ENCODE measurements around the gene GFPT2. TPM values are rescaled to one million over a fixed set of nuclear protein-coding genes. Genes with fewer than 3 reads are reported as not detected.
A peak's percentile ranks its signal among the peaks of the same experiment; 100 is the strongest.

Gene GFPT2
- total and polyA plus RNA-seq, 5 donors, result 2.3 to 25.6 (median 5.8) TPM

- no peak for DNase-seq
- Histone ChIP-seq H3K27ac (ENCODE audit: low read length) (no peak overlapping the region), H3K9me3 (ENCODE audit: control insufficient read depth, low read length) (no peaks in the 10 kb centered on the region), H3K4me3 (ENCODE audit: low read length) (peak overlapping the region; percentile 92), H3K4me1 (ENCODE audit: control insufficient read depth, insufficient read depth, low read length) (peaks cover 2% of the 10 kb centered on the region), H3K27me3 (ENCODE audit: control insufficient read depth, insufficient read depth) (no peaks in the 10 kb centered on the region)
- intact Hi-C loops (cut with DNase I), result loop anchor here in 3 of 4 donors (5.0 to 10.0 kb wide), 3 partner anchors 182 to 377 kb away; no protein-coding TSS in a partner anchor
- 21% methylated on average over 13 of the region's 13 CpGs for WGBS
- no peak for ATAC-seq
Measured at GRCh38 chr5:180290568-180291233, 62.4 kb downstream of the GFPT2 start.

- no peak for ATAC-seq
- no peaks in the 10 kb centered on the region for H3K27me3 ChIP-seq (ENCODE audit: control insufficient read depth, insufficient read depth)
- H3K4me1 ChIP-seq (ENCODE audit: control insufficient read depth, insufficient read depth, low read length), result peaks cover 2% of the 10 kb centered on the region
- intact Hi-C loops (cut with DNase I), result loop anchor here in 3 of 4 donors (5.0 to 10.0 kb wide), 3 partner anchors 182 to 377 kb away; no protein-coding TSS in a partner anchor
- 83% methylated on average over 5 of the region's 5 CpGs for WGBS
- no peak overlapping the region for H3K4me3 ChIP-seq (ENCODE audit: low read length)
- DNase-seq, result no peak
- no peak overlapping the region for H3K27ac ChIP-seq (ENCODE audit: low read length)
- H3K9me3 ChIP-seq (ENCODE audit: control insufficient read depth, low read length), result no peaks in the 10 kb centered on the region
Measured at GRCh38 chr5:180289966-180290365, 63.2 kb downstream of the GFPT2 start.

GRCh38 chr5:180289433-180289832 lies 63.7 kb downstream of the GFPT2 start:
- intact Hi-C loops (cut with DNase I), result no loop called here
- no peaks in the 10 kb centered on the region for H3K27me3 ChIP-seq (ENCODE audit: control insufficient read depth, insufficient read depth)
- ATAC-seq, result no peak
- no peak for DNase-seq
- peaks cover 2% of the 10 kb centered on the region for H3K4me1 ChIP-seq (ENCODE audit: control insufficient read depth, insufficient read depth, low read length)
- H3K27ac ChIP-seq (ENCODE audit: low read length), result no peak overlapping the region
- WGBS, result 62% methylated on average over 3 of the region's 3 CpGs
- H3K9me3 ChIP-seq (ENCODE audit: control insufficient read depth, low read length), result no peaks in the 10 kb centered on the region
- H3K4me3 ChIP-seq (ENCODE audit: low read length), result no peak overlapping the region

- Histone ChIP-seq H3K4me1 (ENCODE audit: control insufficient read depth, insufficient read depth, low read length) (peaks cover 2% of the 10 kb centered on the region), H3K27me3 (ENCODE audit: control insufficient read depth, insufficient read depth) (no peaks in the 10 kb centered on the region), H3K4me3 (ENCODE audit: low read length) (no peak overlapping the region), H3K27ac (ENCODE audit: low read length) (no peak overlapping the region), H3K9me3 (ENCODE audit: control insufficient read depth, low read length) (no peaks in the 10 kb centered on the region)
- WGBS, result 61% methylated on average over 7 of the region's 7 CpGs
- ATAC-seq (no peak), DNase-seq (no peak)
- intact Hi-C loops (cut with DNase I), result no loop called here
Measured at GRCh38 chr5:180287868-180288267, 65.3 kb downstream of the GFPT2 start.

- no peak for DNase-seq
- no peaks in the 10 kb centered on the region for H3K9me3 ChIP-seq (ENCODE audit: control insufficient read depth, low read length)
- intact Hi-C loops (cut with DNase I), result no loop called here
- H3K4me1 ChIP-seq (ENCODE audit: control insufficient read depth, insufficient read depth, low read length), result peaks cover 2% of the 10 kb centered on the region
- ATAC-seq, result no peak
- no peak overlapping the region for H3K27ac ChIP-seq (ENCODE audit: low read length)
- 93% methylated on average over 2 of the region's 2 CpGs for WGBS
- no peak overlapping the region for H3K4me3 ChIP-seq (ENCODE audit: low read length)
- no peaks in the 10 kb centered on the region for H3K27me3 ChIP-seq (ENCODE audit: control insufficient read depth, insufficient read depth)
Measured at GRCh38 chr5:180287404-180287803, 65.7 kb downstream of the GFPT2 start.

- no peak for DNase-seq
- Histone ChIP-seq H3K4me3 (ENCODE audit: low read length) (no peak overlapping the region), H3K4me1 (ENCODE audit: control insufficient read depth, insufficient read depth, low read length) (no peaks in the 10 kb centered on the region), H3K27ac (ENCODE audit: low read length) (no peak overlapping the region), H3K9me3 (ENCODE audit: control insufficient read depth, low read length) (no peaks in the 10 kb centered on the region), H3K27me3 (ENCODE audit: control insufficient read depth, insufficient read depth) (no peaks in the 10 kb centered on the region)
- peak in 1 of 2 donors; percentile 19 for ATAC-seq
- 74% methylated on average over 10 of the region's 10 CpGs for WGBS
- intact Hi-C loops (cut with DNase I), result no loop called here
Measured at GRCh38 chr5:180284149-180284548, 69.0 kb downstream of the GFPT2 start.

- ATAC-seq, result no peak
- intact Hi-C loops (cut with DNase I), result no loop called here
Measured at GRCh38 chr5:180283026-180283615, 70.0 kb downstream of the GFPT2 start.

GRCh38 chr5:180282281-180282680 lies 70.9 kb downstream of the GFPT2 start:
- Histone ChIP-seq H3K9me3 (ENCODE audit: control insufficient read depth, low read length) (no peaks in the 10 kb centered on the region), H3K4me1 (ENCODE audit: control insufficient read depth, insufficient read depth, low read length) (no peaks in the 10 kb centered on the region), H3K4me3 (ENCODE audit: low read length) (no peak overlapping the region), H3K27me3 (ENCODE audit: control insufficient read depth, insufficient read depth) (no peaks in the 10 kb centered on the region), H3K27ac (ENCODE audit: low read length) (no peak overlapping the region)
- intact Hi-C loops (cut with DNase I), result no loop called here
- WGBS, result 98% methylated on average over 9 of the region's 9 CpGs
- no peak for ATAC-seq
- no peak for DNase-seq

More at GRCh38 chr5:180283026-180283615, 70.0 kb downstream of the GFPT2 start:
- no peak overlapping the region for H3K4me3 ChIP-seq (ENCODE audit: low read length)
- 36% methylated on average over 10 of the region's 10 CpGs for WGBS
- no peaks in the 10 kb centered on the region for H3K4me1 ChIP-seq (ENCODE audit: control insufficient read depth, insufficient read depth, low read length)
- no peak overlapping the region for H3K27ac ChIP-seq (ENCODE audit: low read length)
- DNase-seq, result no peak
- H3K27me3 ChIP-seq (ENCODE audit: control insufficient read depth, insufficient read depth), result no peaks in the 10 kb centered on the region
- no peaks in the 10 kb centered on the region for H3K9me3 ChIP-seq (ENCODE audit: control insufficient read depth, low read length)

- Histone ChIP-seq H3K9me3 (ENCODE audit: control insufficient read depth, low read length) (no peaks in the 10 kb centered on the region), H3K27me3 (ENCODE audit: control insufficient read depth, insufficient read depth) (no peaks in the 10 kb centered on the region), H3K4me3 (ENCODE audit: low read length) (no peak overlapping the region), H3K27ac (ENCODE audit: low read length) (no peak overlapping the region), H3K4me1 (ENCODE audit: control insufficient read depth, insufficient read depth, low read length) (no peaks in the 10 kb centered on the region)
- intact Hi-C loops (cut with DNase I), result no loop called here
- WGBS, result 95% methylated on average over 10 of the region's 10 CpGs
- DNase-seq, result no peak
- no peak for ATAC-seq
Measured at GRCh38 chr5:180281706-180282105, 71.4 kb downstream of the GFPT2 start.

- Histone ChIP-seq H3K27me3 (ENCODE audit: control insufficient read depth, insufficient read depth) (no peaks in the 10 kb centered on the region), H3K4me1 (ENCODE audit: control insufficient read depth, insufficient read depth, low read length) (no peaks in the 10 kb centered on the region), H3K9me3 (ENCODE audit: control insufficient read depth, low read length) (peaks cover 2% of the 10 kb centered on the region), H3K27ac (ENCODE audit: low read length) (no peak overlapping the region), H3K4me3 (ENCODE audit: low read length) (no peak overlapping the region)
- intact Hi-C loops (cut with DNase I), result no loop called here
- WGBS, result 94% methylated on average over 1 of the region's 1 CpG
- DNase-seq (no peak), ATAC-seq (no peak)
Measured at GRCh38 chr5:180274695-180275094, 78.4 kb downstream of the GFPT2 start.

GRCh38 chr5:180271221-180271620 lies 81.9 kb downstream of the GFPT2 start:
- intact Hi-C loops (cut with DNase I), result no loop called here
- no peaks in the 10 kb centered on the region for H3K4me1 ChIP-seq (ENCODE audit: control insufficient read depth, insufficient read depth, low read length)

More at GRCh38 chr5:180271221-180271620, 81.9 kb downstream of the GFPT2 start:
- DNase-seq (no peak), ATAC-seq (no peak)
- Histone ChIP-seq H3K27ac (ENCODE audit: low read length) (no peak overlapping the region), H3K27me3 (ENCODE audit: control insufficient read depth, insufficient read depth) (no peaks in the 10 kb centered on the region), H3K4me3 (ENCODE audit: low read length) (no peak overlapping the region), H3K9me3 (ENCODE audit: control insufficient read depth, low read length) (peaks cover 5% of the 10 kb centered on the region)
- 89% methylated on average over 7 of the region's 7 CpGs for whole genome bisulfite sequencing

Data from right cardiac atrium (tissue), 5 donors.